ENCODE measurements around the gene OGG1.

GRCh38 chr3:9769426-9770275 is 19.9 kb downstream of the OGG1 start, which contains the start of gene CAMK1:
- TF ChIP-seq, protein P1, sequence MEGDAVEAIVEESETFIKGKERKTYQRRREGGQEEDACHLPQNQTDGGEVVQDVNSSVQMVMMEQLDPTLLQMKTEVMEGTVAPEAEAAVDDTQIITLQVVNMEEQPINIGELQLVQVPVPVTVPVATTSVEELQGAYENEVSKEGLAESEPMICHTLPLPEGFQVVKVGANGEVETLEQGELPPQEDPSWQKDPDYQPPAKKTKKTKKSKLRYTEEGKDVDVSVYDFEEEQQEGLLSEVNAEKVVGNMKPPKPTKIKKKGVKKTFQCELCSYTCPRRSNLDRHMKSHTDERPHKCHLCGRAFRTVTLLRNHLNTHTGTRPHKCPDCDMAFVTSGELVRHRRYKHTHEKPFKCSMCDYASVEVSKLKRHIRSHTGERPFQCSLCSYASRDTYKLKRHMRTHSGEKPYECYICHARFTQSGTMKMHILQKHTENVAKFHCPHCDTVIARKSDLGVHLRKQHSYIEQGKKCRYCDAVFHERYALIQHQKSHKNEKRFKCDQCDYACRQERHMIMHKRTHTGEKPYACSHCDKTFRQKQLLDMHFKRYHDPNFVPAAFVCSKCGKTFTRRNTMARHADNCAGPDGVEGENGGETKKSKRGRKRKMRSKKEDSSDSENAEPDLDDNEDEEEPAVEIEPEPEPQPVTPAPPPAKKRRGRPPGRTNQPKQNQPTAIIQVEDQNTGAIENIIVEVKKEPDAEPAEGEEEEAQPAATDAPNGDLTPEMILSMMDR (IDR thresholded peaks at IDR 0.05) = no peak
- no peak for TF ChIP-seq SREBF2 (IDR thresholded peaks at IDR 0.05)
- TF ChIP-seq, protein P2, sequence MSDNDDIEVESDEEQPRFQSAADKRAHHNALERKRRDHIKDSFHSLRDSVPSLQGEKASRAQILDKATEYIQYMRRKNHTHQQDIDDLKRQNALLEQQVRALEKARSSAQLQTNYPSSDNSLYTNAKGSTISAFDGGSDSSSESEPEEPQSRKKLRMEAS (IDR thresholded peaks at IDR 0.05) = peak; percentile 32; the same call in 1 of the 2 replicates
- no peak for TF ChIP-seq RFX5 (IDR thresholded peaks at IDR 0.05)
- TF ChIP-seq RCOR1 (IDR thresholded peaks at IDR 0.05; ENCODE audit: low read depth, low read length) = no peak
- TF ChIP-seq POLR2A (IDR thresholded peaks at IDR 0.05; ENCODE audit: low read length) = peak; percentile 69
- TF ChIP-seq PBX3 (IDR thresholded peaks at IDR 0.05) = no peak
- no peak for TF ChIP-seq POLR2AphosphoS2 (conservative IDR thresholded peaks at IDR 0.05; ENCODE audit: low read length)
- TF ChIP-seq NR3C1 (IDR thresholded peaks at IDR 0.05) = no peak
- no peak for TF ChIP-seq USF2 (IDR thresholded peaks at IDR 0.05)
- no peak for TF ChIP-seq HMGXB4 (CRISPR knock-in tag; IDR thresholded peaks at IDR 0.05; ENCODE audit: borderline replicate concordance)
- TF ChIP-seq, protein P3, sequence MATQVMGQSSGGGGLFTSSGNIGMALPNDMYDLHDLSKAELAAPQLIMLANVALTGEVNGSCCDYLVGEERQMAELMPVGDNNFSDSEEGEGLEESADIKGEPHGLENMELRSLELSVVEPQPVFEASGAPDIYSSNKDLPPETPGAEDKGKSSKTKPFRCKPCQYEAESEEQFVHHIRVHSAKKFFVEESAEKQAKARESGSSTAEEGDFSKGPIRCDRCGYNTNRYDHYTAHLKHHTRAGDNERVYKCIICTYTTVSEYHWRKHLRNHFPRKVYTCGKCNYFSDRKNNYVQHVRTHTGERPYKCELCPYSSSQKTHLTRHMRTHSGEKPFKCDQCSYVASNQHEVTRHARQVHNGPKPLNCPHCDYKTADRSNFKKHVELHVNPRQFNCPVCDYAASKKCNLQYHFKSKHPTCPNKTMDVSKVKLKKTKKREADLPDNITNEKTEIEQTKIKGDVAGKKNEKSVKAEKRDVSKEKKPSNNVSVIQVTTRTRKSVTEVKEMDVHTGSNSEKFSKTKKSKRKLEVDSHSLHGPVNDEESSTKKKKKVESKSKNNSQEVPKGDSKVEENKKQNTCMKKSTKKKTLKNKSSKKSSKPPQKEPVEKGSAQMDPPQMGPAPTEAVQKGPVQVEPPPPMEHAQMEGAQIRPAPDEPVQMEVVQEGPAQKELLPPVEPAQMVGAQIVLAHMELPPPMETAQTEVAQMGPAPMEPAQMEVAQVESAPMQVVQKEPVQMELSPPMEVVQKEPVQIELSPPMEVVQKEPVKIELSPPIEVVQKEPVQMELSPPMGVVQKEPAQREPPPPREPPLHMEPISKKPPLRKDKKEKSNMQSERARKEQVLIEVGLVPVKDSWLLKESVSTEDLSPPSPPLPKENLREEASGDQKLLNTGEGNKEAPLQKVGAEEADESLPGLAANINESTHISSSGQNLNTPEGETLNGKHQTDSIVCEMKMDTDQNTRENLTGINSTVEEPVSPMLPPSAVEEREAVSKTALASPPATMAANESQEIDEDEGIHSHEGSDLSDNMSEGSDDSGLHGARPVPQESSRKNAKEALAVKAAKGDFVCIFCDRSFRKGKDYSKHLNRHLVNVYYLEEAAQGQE (IDR thresholded peaks at IDR 0.05) = no peak
- TF ChIP-seq ESRRA (IDR thresholded peaks at IDR 0.05; ENCODE audit: borderline replicate concordance, low read length) = no peak
- TF ChIP-seq EP300 (IDR thresholded peaks at IDR 0.05) = no peak
